ENCODE measurements around the gene FGF5.

GRCh38 chr4:80279751-80280150, 13.3 kb downstream of the FGF5 start:
- TF ChIP-seq CTCF (IDR thresholded peaks at IDR 0.05) = no peak
- TF ChIP-seq POLR2A (IDR thresholded peaks at IDR 0.05) = no peak
